LoVo (cell line): Measurements from ENCODE around the gene C19orf73.
A peak's percentile ranks its signal among the peaks of the same experiment; 100 is the strongest.
"Not testable (repeated sequence)": the region's sequence is repeated elsewhere in the genome, so short reads cannot be mapped to it uniquely, and the experiment has no call there.

Source experiments
- DNase-seq: peaks from one replicate; pipeline ENCODE4 v3.0.0-alpha.2; 2016; ENCODE audit warnings: low spot score

C19orf73 gene

DNA sequence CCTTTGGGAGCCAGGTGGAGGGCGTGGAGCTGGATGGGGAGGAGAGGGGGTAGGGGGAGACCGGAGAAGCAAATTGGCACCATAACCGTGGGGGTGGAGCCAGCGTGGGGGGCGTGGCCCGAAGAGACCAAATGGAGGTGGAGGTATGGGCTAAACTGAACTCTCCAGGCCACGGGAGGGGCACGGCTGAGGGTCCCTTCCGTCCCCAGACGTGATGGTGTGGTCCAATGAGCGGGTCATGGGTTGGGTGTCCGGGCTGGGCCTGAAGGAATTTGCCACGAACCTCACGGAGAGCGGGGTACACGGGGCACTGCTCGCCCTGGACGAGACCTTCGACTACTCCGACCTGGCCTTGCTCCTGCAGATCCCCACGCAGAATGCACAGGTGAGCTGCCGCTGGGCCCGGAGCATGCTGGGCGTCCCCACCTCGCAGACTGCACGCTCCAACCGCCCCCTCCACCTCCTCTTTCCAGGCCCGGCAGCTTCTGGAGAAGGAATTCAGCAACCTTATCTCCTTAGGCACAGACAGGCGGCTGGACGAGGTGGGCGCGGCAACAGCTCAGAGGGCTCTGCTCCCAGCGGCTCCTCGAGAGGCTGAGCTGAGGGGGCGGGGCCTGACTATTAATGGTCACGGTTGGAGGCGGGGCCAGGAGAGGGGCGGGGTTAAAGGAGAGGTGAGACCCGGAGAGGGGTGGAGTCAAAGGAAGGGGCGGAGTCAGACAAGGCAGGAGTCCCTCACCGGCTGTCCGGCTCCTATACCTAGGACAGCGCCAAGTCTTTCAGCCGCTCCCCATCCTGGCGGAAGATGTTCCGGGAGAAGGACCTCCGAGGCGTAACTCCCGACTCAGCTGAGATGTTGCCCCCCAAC, 30.1 kb upstream of the C19orf73 start:
- peak; percentile 97 for DNase-seq

DNA sequence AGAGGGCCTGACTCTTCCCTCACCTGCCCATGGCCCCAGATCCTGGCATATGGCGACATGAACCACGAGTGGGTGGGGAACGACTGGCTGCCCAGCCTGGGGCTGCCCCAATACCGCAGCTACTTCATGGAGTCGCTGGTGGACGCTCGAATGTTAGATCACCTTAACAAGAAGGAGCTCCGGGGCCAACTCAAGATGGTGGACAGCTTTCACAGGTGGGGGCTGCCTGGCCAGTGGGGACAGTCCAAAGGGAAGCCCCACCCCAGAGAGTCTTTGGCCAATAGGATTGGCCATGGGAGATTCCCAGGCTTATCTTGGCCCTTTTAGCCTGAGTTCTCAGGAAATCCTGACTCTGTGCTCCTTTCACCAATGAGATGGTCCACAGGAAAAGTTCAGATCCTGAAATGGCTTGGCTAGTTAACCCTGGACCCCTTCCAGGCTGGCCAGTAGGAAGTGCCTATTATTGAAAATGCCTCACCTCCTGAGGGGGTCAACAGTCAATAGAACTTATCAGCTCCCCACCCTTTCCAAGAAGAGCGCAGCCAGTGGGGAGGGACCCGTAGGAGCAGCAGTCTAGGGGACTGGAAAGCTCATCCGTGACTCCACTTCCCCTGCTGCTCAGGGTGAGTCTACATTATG, 29.2 kb upstream of the C19orf73 start:
- no peak for DNase-seq

DNA sequence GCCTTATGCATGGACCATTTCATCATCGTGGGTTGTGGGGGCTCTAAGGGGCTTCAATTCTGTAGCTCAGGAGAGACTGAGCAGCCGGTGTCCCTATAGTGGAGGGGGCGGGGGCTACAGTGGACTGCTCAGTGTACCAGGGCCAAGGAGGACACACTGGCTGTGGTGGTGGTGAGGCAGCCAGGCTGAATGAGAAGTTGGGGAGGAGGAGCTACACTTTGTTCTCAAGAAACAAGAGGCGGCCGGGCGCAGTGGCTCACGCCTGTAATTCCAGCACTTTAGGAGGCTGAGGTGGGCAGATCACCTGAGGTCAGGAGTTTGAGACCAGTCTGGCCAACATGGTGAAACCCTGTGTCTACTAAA, 27.4 kb upstream of the C19orf73 start:
- not testable (repeated sequence) for DNase-seq

DNA sequence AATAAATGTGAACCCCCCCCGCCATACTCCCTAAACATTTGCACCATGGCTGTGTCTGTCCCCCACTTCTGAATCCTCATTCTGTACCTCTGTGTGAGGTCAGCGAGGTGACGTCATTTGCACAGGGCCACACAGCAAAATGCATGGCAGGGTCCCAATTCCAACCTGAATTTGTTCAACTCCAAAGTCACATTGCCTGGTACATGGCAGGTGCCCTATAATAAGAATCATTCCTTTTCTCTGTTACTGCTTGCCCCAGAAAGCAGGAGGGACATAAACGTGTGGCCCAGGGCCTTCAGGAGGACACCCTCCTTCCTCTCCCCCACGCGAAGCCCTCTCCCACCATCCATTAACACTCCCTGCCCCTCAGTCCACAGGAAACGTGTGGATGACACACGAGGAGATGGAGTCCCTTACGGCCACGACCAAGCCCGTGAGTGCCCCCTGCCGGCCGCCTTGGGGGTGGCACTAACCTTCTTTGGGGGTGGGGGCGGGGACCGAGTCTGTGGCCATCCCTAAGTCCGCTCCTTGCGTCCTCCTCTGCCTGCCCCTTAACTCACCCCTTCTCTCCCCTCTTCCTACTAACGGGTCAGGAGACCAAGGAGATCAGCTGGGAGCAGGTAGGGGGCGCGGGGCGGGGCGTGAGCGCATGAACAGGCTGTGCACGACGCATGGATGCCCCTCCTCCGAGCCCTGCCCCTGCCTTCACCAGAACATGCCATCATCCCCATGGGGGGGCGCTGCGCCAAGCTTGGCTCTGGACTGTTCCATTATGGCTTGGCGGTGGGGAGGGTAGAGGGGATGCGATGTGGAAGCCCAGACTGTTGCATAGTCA, 26.8 kb upstream of the C19orf73 start:
- DNase-seq, result peak; percentile 33

DNA sequence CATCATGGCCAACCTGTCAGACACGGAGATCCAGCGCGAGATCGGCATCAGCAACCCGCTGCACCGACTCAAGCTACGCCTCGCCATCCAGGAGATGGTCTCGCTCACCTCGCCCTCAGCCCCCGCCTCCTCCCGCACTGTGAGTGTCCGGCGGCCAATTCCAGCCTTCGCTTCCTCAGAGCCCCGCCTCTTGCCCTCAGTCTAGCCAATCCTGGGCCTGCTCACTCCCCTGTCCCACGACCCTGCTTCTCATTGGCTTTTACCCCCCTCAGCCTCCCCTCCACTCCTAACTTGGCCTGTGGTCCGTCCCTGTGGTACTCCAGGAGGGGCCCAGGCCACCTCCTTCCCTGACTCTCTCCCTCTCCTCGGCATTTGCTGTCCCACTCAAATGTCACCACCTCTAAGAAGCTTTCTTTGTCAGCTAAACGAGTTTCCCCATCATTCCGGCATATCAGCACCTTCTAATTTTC, 24.0 kb upstream of the C19orf73 start:
- no peak for DNase-seq

DNA sequence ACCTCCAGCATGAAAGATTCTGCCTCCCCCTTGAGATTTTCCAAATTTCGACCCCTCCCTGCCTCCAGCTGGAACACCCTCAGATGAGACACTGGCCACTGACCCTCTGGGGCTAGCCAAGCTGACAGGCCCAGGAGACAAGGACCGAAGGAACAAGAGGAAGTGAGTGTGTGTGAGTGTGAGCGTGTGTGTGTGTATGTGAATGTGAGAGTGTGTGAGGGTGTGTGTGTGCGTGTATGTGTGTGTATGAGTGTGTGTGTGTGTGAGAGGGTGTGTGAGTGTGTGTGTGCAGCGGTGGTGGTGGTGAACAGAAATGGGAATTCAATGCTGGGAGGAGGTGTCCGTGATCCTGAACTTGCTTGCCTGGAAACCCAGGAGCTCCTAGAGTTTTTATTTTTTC, 22.4 kb upstream of the C19orf73 start:
- DNase-seq, result no peak

- DNase-seq, result no peak
Observed at GRCh38 chr19:49140951-49141350, 22.0 kb upstream of the C19orf73 start.

DNA sequence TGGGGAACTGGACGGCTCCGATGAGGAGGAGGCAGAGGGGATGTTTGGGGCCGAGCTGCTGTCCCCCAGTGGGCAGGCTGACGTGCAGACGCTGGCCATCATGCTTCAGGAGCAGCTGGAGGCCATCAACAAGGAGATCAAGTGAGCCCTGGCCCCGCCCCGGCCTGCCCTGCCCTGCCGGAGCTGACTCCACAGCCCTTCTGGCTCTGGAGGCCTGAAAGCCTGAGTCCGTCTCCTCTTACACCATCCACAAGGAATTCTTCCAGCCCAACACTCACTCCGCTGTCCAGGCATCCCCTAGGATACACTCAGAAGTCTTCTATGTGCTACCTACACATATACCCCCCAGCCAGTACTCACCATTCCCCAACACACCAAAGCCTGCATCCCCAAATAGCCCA, 17.8 kb upstream of the C19orf73 start:
- DNase-seq, result no peak

GRCh38 chr19:49135686-49136085, 16.7 kb upstream of the C19orf73 start:
- no peak for DNase-seq

DNA sequence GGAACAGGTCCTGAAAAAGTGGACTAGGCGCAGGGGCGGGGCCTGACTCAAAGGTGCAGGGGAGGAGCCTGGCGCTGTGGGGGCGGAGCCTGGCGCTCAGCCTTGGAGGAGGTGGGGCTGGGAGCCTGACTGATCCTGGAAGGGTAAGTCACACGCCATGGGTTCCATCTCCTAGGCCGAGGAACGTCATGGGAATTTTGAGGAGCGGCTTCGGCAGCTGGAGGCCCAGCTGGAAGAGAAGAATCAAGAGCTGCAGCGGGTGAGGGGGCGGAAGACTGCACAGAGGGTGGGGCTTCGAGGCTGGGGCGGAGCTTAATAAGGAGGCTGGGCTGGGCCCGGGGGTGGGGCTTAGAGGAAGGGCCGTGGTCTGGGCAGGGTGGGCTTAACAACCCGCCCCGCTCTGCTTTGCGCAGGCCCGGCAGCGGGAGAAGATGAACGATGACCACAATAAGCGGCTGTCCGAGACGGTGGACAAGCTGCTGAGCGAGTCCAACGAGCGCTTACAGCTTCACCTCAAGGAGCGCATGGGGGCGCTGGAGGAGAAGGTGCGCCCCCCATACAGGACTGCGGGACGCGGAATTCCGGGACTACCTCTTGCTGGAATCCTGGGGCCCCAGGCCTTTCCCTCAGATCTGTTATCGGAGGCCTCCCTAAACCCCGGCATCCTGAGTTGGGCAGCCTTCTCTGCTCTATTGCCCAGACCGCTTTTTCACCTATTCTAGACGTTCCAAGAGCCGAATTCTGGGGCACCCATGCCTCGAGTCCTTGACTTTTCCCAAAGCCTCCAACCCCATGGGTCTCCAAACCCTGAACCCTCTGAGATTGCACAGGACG, 14.9 kb upstream of the C19orf73 start:
- DNase-seq, result no peak

DNA sequence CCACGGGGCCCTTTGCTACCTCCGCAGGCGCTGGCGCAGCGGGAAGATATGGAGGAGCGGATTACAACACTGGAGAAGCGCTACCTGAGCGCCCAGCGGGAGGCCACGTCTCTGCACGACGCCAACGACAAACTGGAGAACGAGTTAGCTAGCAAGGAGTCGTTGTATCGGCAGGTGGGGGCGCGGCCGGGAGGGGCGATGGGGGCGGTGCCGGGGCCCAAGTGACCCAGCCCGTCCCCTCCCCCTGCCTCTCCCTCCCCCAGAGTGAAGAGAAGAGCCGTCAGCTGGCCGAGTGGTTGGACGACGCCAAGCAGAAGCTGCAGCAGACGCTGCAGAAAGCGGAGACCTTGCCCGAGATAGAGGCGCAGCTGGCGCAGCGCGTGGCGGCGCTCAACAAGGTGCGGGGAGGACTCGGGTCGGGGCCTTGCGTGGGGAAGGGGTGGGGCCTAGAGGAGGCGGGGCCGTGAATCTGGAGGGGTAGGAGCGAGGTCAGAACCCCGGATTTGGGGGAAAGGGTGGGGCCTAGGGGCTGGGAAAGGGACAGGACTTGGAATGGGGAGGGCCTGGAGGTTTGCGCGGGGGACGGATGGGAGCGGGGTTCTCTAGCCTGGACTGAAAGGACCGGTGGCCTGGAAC, 14.1 kb upstream of the C19orf73 start:
- no peak for DNase-seq

GRCh38 chr19:49130325-49130724, 11.4 kb upstream of the C19orf73 start:
- no peak for DNase-seq

DNA sequence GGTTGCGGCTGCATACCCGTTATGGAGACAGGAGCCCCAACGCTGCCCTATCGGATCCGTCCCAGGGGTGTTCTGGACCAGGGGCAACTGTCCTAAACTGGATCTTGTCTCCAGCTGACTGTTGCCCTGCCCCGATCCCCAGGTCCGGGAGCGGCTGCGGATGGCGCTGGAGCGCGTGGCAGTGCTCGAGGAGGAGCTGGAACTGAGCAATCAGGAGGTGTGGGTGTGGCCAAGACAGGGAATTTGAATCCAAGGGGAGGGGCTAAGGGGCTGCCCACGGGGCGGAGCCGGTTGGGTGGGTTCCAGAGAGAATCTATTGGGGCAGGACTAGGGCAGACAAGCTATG, 10.3 kb upstream of the C19orf73 start:
- DNase-seq, result no peak

DNA sequence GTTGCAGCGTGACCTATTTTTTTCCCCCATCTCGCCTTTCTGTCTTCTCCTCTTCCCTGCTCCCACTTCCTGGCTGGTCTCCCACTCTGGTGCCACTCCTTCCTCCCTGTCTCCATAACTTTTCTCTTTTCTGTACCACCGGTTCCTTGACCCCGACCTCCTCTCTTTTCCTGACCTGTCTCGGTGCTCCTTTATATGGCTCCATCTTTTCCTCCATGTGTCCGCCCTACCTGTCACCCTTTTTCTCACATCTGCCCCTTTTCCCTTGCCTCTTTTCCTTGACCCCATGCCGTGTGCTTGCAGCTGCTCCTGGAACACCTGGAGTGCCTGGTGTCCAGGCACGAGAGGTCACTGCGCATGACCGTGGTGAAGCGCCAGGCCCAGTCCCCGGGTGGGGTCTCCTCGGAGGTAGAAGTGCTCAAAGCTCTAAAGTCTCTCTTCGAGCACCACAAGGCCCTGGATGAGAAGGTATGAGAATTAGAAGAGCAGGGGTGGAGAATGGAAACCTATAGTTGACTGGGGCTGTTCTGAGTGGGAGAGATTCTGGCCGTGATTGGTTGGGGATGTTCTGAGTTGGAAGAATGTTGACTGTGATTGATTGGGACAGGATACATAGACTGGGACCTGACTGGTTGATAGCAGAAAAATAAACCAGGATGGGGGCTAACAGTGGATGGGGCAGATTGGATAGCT, 9.7 kb upstream of the C19orf73 start:
- DNase-seq, result no peak

- peak; percentile 97 for DNase-seq
Observed at GRCh38 chr19:49127674-49128544, 9.0 kb upstream of the C19orf73 start.

DNA sequence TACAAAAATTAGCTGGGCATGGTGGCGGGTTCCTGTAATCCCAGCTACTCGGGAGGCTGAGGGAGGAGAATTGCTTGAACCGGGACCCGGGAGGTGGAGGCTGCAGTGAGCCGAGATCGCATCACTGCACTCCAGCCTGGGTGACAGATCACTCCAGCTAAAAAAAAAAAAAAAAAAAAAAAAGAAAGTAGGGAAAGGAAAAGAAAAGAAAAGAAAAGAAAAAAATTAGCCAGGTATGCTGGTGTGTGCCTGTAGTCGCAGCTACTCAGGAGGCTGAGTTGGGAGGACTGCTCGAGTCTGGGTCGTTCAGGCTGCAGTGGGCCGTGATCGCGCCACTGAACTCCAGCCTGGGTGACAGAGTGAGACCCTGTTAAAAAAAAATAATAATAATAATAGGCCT, 8.3 kb upstream of the C19orf73 start:
- not testable (repeated sequence) for DNase-seq

- no peak for DNase-seq
Observed at GRCh38 chr19:49126575-49126974, 7.6 kb upstream of the C19orf73 start.

- DNase-seq, result no peak
Observed at GRCh38 chr19:49125025-49125731, 6.2 kb upstream of the C19orf73 start.

DNA sequence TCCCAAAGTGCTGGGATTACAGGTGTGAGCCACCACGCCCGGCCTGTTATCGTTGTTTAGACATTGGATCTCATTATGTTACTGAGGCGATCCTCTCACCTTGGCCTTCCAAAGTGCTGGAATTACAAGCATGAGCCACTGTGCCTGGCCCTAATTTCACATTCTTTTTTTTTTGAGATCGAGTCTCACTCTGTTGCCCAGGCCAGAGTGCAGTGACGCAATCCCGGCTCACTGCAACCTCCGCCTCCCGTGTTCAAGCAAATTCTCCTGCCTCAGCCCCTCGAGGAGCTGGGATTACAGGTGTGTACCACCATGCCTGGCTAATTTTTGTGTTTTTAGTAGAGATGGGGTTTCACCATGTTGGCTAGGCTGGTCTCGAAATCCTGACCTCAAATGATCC, 4.3 kb upstream of the C19orf73 start:
- not testable (repeated sequence) for DNase-seq
